GM23248 (cell line): ENCODE data around the gene RNF14.

Experiments used
- EZH2 ChIP-seq: fragments of 200-600 bp; sonication (generic); IDR thresholded peaks from 2 replicates; pipeline ENCODE4 v1.6.1; 2018; ENCODE audit warnings: antibody characterized with exemption, mild to moderate bottlenecking; ENCODE audit not compliant: insufficient read depth, poor library complexity, severe bottlenecking
- EZH2phosphoT487 ChIP-seq: fragments of 200-600 bp; sonication (generic); IDR thresholded peaks from 2 replicates; pipeline ENCODE4 v1.6.1; 2018; ENCODE audit warnings: antibody characterized with exemption, moderate library complexity, mild to moderate bottlenecking, low read depth; ENCODE audit not compliant: insufficient read depth

DNA sequence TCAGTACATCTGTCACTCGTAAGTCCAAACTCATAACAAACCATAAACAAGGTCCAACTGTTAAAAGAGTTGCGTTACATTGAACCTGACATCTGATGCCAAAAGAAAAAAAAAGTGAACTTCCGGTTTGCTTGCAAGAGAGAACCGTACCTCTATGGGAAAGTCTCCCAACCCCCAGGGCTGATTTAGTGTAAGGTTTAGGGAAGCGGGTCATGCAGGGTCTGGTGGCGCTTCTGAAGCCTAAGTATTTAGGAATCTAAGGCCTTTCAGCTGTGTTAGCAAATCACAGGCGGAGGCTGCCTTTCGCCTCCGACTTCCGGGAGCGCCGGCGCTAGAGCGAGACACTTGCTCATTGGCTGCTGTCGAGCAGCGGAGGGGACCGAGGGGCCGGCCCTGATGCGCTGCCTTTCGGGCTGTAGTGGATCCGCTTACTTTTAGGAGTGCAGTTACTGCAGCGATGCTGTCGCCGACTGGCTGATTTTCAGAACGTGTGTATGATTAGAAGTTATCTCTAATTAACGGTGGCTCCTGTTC lies 55.9 kb downstream of the RNF14 start:
- TF ChIP-seq EZH2phosphoT487 (no peak), EZH2 (no peak)
